Endothelial cell (in vitro differentiated cells): Measurements from ENCODE around the gene PCDH11Y. TPM values are rescaled to one million over a fixed set of nuclear protein-coding genes. Genes with fewer than 3 reads are reported as not detected.
"Not testable (repeated sequence)": the region's sequence is repeated elsewhere in the genome, so short reads cannot be mapped to it uniquely, and the experiment has no call there.

Experiments
- DNase-seq: peaks from one replicate; pipeline ENCODE4 v3.0.0; 2021; ENCODE audit warnings: low spot score
- H3K27ac Mint-ChIP-seq: one replicate; pipeline ENCODE4 v1.8.0; 2021; ENCODE audit warnings: mixed read lengths, inconsistent platforms; ENCODE audit not compliant: unreplicated experiment
- H3K27me3 Mint-ChIP-seq: one replicate; pipeline ENCODE4 v1.8.0; 2021; ENCODE audit warnings: mild to moderate bottlenecking, moderate library complexity, mixed read lengths, inconsistent platforms; ENCODE audit not compliant: unreplicated experiment
- H3K36me3 Mint-ChIP-seq: one replicate; pipeline ENCODE4 v1.8.0; 2021; ENCODE audit warnings: mild to moderate bottlenecking, low read depth, mixed read lengths, inconsistent platforms; ENCODE audit not compliant: unreplicated experiment
- H3K4me1 Mint-ChIP-seq: one replicate; pipeline ENCODE4 v1.8.0; 2021; ENCODE audit warnings: mild to moderate bottlenecking, mixed read lengths, inconsistent platforms; ENCODE audit not compliant: unreplicated experiment
- H3K4me3 Mint-ChIP-seq: one replicate; pipeline ENCODE4 v1.8.0; 2021; ENCODE audit warnings: mild to moderate bottlenecking, mixed read lengths, inconsistent platforms; ENCODE audit not compliant: unreplicated experiment
- H3K9me3 Mint-ChIP-seq: one replicate; pipeline ENCODE4 v1.8.0; 2021; ENCODE audit warnings: mixed read lengths, inconsistent platforms; ENCODE audit not compliant: unreplicated experiment
- total RNA-seq: library from RNA; stranded (reverse); fragmentation: NEBNext Ultra II Directional; extraction: Animal tissue kit (Norgen Biotek cat#: 25700); gene quantifications from one replicate; pipeline ENCODE4 v1.2.1, GENCODE V29; 2021; ENCODE audit not compliant: unreplicated experiment

PCDH11Y gene
- total RNA-seq, 1 donor from 2014 or later, result 0.97 TPM

- not testable (repeated sequence) for H3K4me1 Mint-ChIP-seq, H3K4me3 Mint-ChIP-seq, H3K27me3 Mint-ChIP-seq, H3K9me3 Mint-ChIP-seq, H3K27ac Mint-ChIP-seq, DNase-seq, H3K36me3 Mint-ChIP-seq
Measured at GRCh38 chrY:5543705-5544104, 543.6 kb downstream of the PCDH11Y start.

DNA sequence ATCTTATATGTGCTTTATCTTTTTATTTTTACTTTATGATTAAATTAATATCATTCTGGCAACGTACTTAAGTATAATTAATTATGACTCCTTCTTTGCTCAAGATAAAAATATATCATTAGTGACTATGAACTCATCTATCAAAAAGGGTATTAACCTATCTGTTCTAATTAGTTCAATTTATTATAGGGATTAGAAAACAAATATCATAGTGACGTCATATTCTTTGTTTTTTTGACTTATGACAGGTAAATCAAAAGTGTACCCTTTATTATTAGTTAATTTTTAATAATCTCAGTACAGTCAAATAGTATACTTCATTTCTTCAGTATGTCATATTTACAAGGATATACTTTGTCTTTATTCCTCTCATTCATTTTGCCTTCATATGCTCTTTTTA, 638.5 kb downstream of the PCDH11Y start:
- not testable (repeated sequence) for H3K27me3 Mint-ChIP-seq, H3K9me3 Mint-ChIP-seq, H3K36me3 Mint-ChIP-seq, H3K4me1 Mint-ChIP-seq, H3K27ac Mint-ChIP-seq, H3K4me3 Mint-ChIP-seq, DNase-seq

GRCh38 chrY:5679265-5679664, 679.2 kb downstream of the PCDH11Y start:
- not testable (repeated sequence) for H3K27ac Mint-ChIP-seq, DNase-seq, H3K27me3 Mint-ChIP-seq, H3K4me3 Mint-ChIP-seq, H3K9me3 Mint-ChIP-seq, H3K4me1 Mint-ChIP-seq, H3K36me3 Mint-ChIP-seq

DNA sequence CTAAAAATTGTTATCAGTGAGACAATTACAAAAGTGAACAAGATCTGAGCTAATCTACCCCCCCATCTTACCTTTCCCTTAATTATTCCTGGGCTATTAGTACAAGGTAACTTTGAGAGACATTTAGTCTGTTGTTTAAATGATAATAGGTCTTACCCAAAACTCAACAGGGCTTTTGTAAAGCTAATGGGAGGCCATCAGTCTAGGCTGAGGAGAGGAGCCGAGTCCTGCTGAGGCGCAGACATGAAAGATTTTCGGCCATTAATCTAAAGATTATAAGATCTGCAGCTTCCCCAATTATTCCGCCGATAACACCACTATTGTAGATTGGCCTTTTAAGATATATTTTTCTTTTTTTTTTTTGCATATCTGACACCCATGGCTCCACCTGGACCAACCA, 708.6 kb downstream of the PCDH11Y start:
- H3K27me3 Mint-ChIP-seq, H3K4me3 Mint-ChIP-seq, H3K36me3 Mint-ChIP-seq, H3K27ac Mint-ChIP-seq, H3K4me1 Mint-ChIP-seq, DNase-seq, H3K9me3 Mint-ChIP-seq: not testable (repeated sequence)

DNA sequence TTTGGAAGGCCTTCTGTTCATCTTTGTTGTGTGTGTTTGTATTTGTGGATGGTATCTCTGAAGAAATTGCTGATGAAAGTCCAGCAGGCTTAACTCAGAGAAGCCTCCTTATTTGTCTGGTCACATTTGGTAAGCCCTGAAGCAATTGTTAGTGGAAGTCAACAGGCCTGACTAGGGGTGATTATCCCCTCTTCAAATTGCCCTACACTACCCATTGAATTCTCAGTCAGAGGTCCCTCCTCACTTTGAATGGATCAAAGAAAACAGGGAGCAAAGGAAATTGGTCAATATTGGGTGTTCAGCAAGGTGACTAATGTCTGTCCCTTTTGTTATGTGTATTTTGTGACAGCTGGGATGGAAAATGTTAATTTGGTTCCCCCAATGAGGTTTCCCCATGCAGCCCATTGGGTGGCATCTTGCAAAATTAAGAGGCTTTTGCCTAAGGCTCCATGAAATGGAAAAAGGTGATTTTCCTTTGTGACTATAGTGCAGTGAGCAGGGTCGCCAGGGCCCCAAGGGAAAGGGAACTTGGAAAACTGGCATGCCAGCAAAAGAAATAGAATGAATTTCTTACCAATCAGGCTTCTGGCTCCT, 709.8 kb downstream of the PCDH11Y start:
- H3K4me3 Mint-ChIP-seq, H3K27me3 Mint-ChIP-seq, H3K4me1 Mint-ChIP-seq, H3K36me3 Mint-ChIP-seq, H3K27ac Mint-ChIP-seq, DNase-seq, H3K9me3 Mint-ChIP-seq: not testable (repeated sequence)

DNA sequence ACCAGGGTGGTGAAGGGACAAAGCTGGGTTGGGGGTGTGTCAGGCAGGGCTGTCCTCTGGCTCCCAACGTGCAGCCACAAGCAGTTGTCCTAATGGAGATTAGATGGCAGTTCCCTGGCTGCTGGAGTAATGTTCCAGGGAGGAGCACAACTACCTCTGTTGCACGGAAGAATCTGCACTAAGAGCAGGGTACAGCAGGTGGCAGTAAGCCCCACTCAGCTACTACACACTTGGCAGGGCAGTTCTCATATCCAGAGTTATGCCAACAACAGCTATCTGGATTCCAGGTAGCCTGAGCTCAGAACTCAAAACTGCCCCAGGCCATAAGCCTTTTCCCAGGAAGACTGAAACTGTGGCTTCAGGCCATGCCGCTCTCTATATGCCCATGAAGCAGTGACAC, 761.3 kb downstream of the PCDH11Y start:
- DNase-seq, H3K27ac Mint-ChIP-seq, H3K9me3 Mint-ChIP-seq, H3K4me1 Mint-ChIP-seq, H3K36me3 Mint-ChIP-seq, H3K4me3 Mint-ChIP-seq, H3K27me3 Mint-ChIP-seq: not testable (repeated sequence)

- H3K27me3 Mint-ChIP-seq, H3K4me3 Mint-ChIP-seq, DNase-seq, H3K36me3 Mint-ChIP-seq, H3K27ac Mint-ChIP-seq, H3K4me1 Mint-ChIP-seq, H3K9me3 Mint-ChIP-seq: not testable (repeated sequence)
Measured at GRCh38 chrY:5776485-5776884, 776.4 kb downstream of the PCDH11Y start.
